Activated CD8-positive, alpha-beta memory T cell treated with anti-CD3 and anti-CD28 coated beads, Interleukin-2, amount 50 U/mL, for 48 hours (primary cell): ENCODE measurements around the gene PODXL.

Experiments used
- DNase-seq: peaks from one replicate; pipeline ENCODE4 v3.0.0-alpha.2; 2020

Gene PODXL

GRCh38 chr7:131563918-131564317 is 7.5 kb upstream of the PODXL start:
- no peak for DNase-seq

- no peak for DNase-seq
Measured at GRCh38 chr7:131562941-131563340, 6.5 kb upstream of the PODXL start.

GRCh38 chr7:131560061-131560460 is 3.6 kb upstream of the PODXL start:
- DNase-seq: no peak

GRCh38 chr7:131557652-131558385 is 1.4 kb upstream of the PODXL start:
- no peak for DNase-seq

- DNase-seq: peak; percentile 56
Measured at GRCh38 chr7:131556909-131557651, 652 bp upstream of the PODXL start.

GRCh38 chr7:131555552-131556052 is 826 bp downstream of the PODXL start:
- DNase-seq: peak; percentile 61

- DNase-seq: no peak
Measured at GRCh38 chr7:131554880-131555516, 1.4 kb downstream of the PODXL start.

GRCh38 chr7:131553931-131554330 is 2.5 kb downstream of the PODXL start:
- DNase-seq: no peak

- no peak for DNase-seq
Measured at GRCh38 chr7:131552053-131552452, 4.4 kb downstream of the PODXL start.

- no peak for DNase-seq
Measured at GRCh38 chr7:131550846-131551245, 5.6 kb downstream of the PODXL start.

GRCh38 chr7:131548371-131548770 is 8.1 kb downstream of the PODXL start:
- no peak for DNase-seq

- no peak for DNase-seq
Measured at GRCh38 chr7:131547589-131547988, 8.8 kb downstream of the PODXL start.

GRCh38 chr7:131546583-131547141 is 9.8 kb downstream of the PODXL start:
- peak; percentile 77 for DNase-seq

- DNase-seq: no peak
Measured at GRCh38 chr7:131546126-131546525, 10.3 kb downstream of the PODXL start.

- DNase-seq: no peak
Measured at GRCh38 chr7:131544449-131545301, 11.8 kb downstream of the PODXL start.

GRCh38 chr7:131544021-131544420 is 12.4 kb downstream of the PODXL start:
- no peak for DNase-seq

GRCh38 chr7:131543298-131543697 is 13.1 kb downstream of the PODXL start:
- DNase-seq: no peak

GRCh38 chr7:131540491-131541162 is 15.8 kb downstream of the PODXL start:
- no peak for DNase-seq

- no peak for DNase-seq
Measured at GRCh38 chr7:131538813-131539179, 17.6 kb downstream of the PODXL start.

- no peak for DNase-seq
Measured at GRCh38 chr7:131538071-131538812, 18.2 kb downstream of the PODXL start.

GRCh38 chr7:131537571-131537978 is 18.9 kb downstream of the PODXL start:
- DNase-seq: no peak
